ENCODE measurements around the gene CD320. TPM values are rescaled to one million over a fixed set of nuclear protein-coding genes. Genes with fewer than 3 reads are reported as not detected.
"Not testable (repeated sequence)": the region's sequence is repeated elsewhere in the genome, so short reads cannot be mapped to it uniquely, and the experiment has no call there.

The CD320 gene
- total RNA-seq, 1 experiment from 2014 or later = 88.0 TPM

GRCh38 chr19:8311461-8312260 lies 3.5 kb upstream of the CD320 start:
- DNase-seq (ENCODE audit: extremely low read depth, low read depth) = no peak

GRCh38 chr19:8310342-8311055 lies 2.3 kb upstream of the CD320 start:
- DNase-seq (ENCODE audit: extremely low read depth, low read depth) = no peak

GRCh38 chr19:8308891-8309291 lies 733 bp upstream of the CD320 start:
- no peak for DNase-seq (ENCODE audit: extremely low read depth, low read depth)

GRCh38 chr19:8307400-8307964 lies 676 bp downstream of the CD320 start:
- DNase-seq (ENCODE audit: extremely low read depth, low read depth) = no peak

GRCh38 chr19:8306235-8307054 lies 1.7 kb downstream of the CD320 start:
- no peak for DNase-seq (ENCODE audit: extremely low read depth, low read depth)

GRCh38 chr19:8305798-8306197 lies 2.4 kb downstream of the CD320 start:
- no peak for DNase-seq (ENCODE audit: extremely low read depth, low read depth)

GRCh38 chr19:8304841-8305621 lies 3.1 kb downstream of the CD320 start:
- no peak for DNase-seq (ENCODE audit: extremely low read depth, low read depth)

GRCh38 chr19:8302734-8303133 lies 5.4 kb downstream of the CD320 start:
- no peak for DNase-seq (ENCODE audit: extremely low read depth, low read depth)

GRCh38 chr19:8302357-8302691 lies 5.8 kb downstream of the CD320 start:
- no peak for DNase-seq (ENCODE audit: extremely low read depth, low read depth)

- not testable (repeated sequence) for DNase-seq (ENCODE audit: extremely low read depth, low read depth)
Observed at GRCh38 chr19:8291337-8291736, 16.8 kb downstream of the CD320 start.

- DNase-seq (ENCODE audit: extremely low read depth, low read depth) = not testable (repeated sequence)
Observed at GRCh38 chr19:8276508-8276907, 31.6 kb downstream of the CD320 start.

- no peak for DNase-seq (ENCODE audit: extremely low read depth, low read depth)
Observed at GRCh38 chr19:8269724-8270123, 38.4 kb downstream of the CD320 start.

GRCh38 chr19:8265872-8266271 lies 42.3 kb downstream of the CD320 start:
- no peak for DNase-seq (ENCODE audit: extremely low read depth, low read depth)

GRCh38 chr19:8264248-8264647 lies 43.9 kb downstream of the CD320 start:
- DNase-seq (ENCODE audit: extremely low read depth, low read depth) = not testable (repeated sequence)

GRCh38 chr19:8262431-8262830 lies 45.7 kb downstream of the CD320 start:
- no peak for DNase-seq (ENCODE audit: extremely low read depth, low read depth)

- DNase-seq (ENCODE audit: extremely low read depth, low read depth) = no peak
Observed at GRCh38 chr19:8261881-8262280, 46.3 kb downstream of the CD320 start.

- no peak for DNase-seq (ENCODE audit: extremely low read depth, low read depth)
Observed at GRCh38 chr19:8261347-8261746, 46.8 kb downstream of the CD320 start.

GRCh38 chr19:8259922-8260247 lies 48.3 kb downstream of the CD320 start:
- no peak for DNase-seq (ENCODE audit: extremely low read depth, low read depth)

GRCh38 chr19:8259142-8259921 lies 48.8 kb downstream of the CD320 start:
- DNase-seq (ENCODE audit: extremely low read depth, low read depth) = no peak

GRCh38 chr19:8257052-8257443 lies 51.1 kb downstream of the CD320 start:
- no peak for DNase-seq (ENCODE audit: extremely low read depth, low read depth)

Data from NCI-H460 (cell line).